Natural killer cell (primary cell): ENCODE measurements around the gene ADORA2B. TPM values are rescaled to one million over a fixed set of nuclear protein-coding genes. Genes with fewer than 3 reads are reported as not detected.

ENCODE experiments used
- ATAC-seq, 3 donors: fragments of 150-1000 bp in 2 of 3; fragments of 200-7000 bp in 1 of 3; cut with Tn5 transposase; 1 replicate in 1 of 3; 2 replicates in 2 of 3; pipeline ENCODE4 v1.10.0; 2021; ENCODE audit warnings: mild to moderate bottlenecking in 2 of 3, moderate library complexity in 2 of 3
- DNase-seq, 2 donors: peaks; one replicate each; pipeline versions ENCODE4 v3.0.0 to v3.0.0-alpha.2; 2013 to 2021; ENCODE audit warnings: mixed read lengths in 1 of 2
- H3K27ac ChIP-seq: one replicate; pipeline ENCODE4 v1.5.1; 2013; ENCODE audit warnings: mild to moderate bottlenecking, low read length
- H3K27me3 ChIP-seq: one replicate; pipeline ENCODE4 v1.6.1; 2013; ENCODE audit warnings: low read length; ENCODE audit not compliant: control insufficient read depth, insufficient read depth
- H3K36me3 ChIP-seq: one replicate; pipeline ENCODE4 v1.6.1; 2013; ENCODE audit warnings: low read length; ENCODE audit not compliant: control insufficient read depth, insufficient read depth
- H3K4me1 ChIP-seq: one replicate; pipeline ENCODE4 v1.6.1; 2013; ENCODE audit warnings: low read length; ENCODE audit not compliant: control insufficient read depth, insufficient read depth
- H3K4me3 ChIP-seq: one replicate; pipeline ENCODE4 v1.5.1; 2013; ENCODE audit warnings: low read length
- H3K9me3 ChIP-seq: one replicate; pipeline ENCODE4 v1.6.1; 2013; ENCODE audit warnings: low read length; ENCODE audit not compliant: control insufficient read depth, insufficient read depth
- H3K27ac Mint-ChIP-seq, 2 donors: one replicate each; pipeline ENCODE4 v1.8.0; 2022; ENCODE audit warnings: mild to moderate bottlenecking in 2 of 2, mixed read lengths in 2 of 2, moderate library complexity in 1 of 2
- H3K27me3 Mint-ChIP-seq, 2 donors: one replicate each; pipeline ENCODE4 v1.8.0; 2022; ENCODE audit warnings: low read depth in 2 of 2, mixed read lengths in 2 of 2
- H3K36me3 Mint-ChIP-seq: one replicate; pipeline ENCODE4 v1.8.0; 2022; ENCODE audit warnings: mixed read lengths
- H3K4me1 Mint-ChIP-seq, 2 donors: one replicate each; pipeline ENCODE4 v1.8.0; 2022; ENCODE audit warnings: mixed read lengths in 2 of 2
- H3K4me3 Mint-ChIP-seq: one replicate; pipeline ENCODE4 v1.8.0; 2022; ENCODE audit warnings: mild to moderate bottlenecking, moderate library complexity, mixed read lengths
- H3K9me3 Mint-ChIP-seq, 2 donors: one replicate each; pipeline ENCODE4 v1.8.0; 2022; ENCODE audit warnings: mixed read lengths in 2 of 2
- WGBS: methylation state at CpG from one replicate; pipeline ENCODE4 v1.1.7; 2013; ENCODE audit warnings: missing lambda C conversion rate; ENCODE audit not compliant: insufficient coverage; 5-methylcytosine and 5-hydroxymethylcytosine counted together
- intact Hi-C: fragments of 100-400 bp; cut with micrococcal nuclease; formaldehyde crosslinking; loops from one replicate; pipeline ENCODE4 v1.14.2; 2022
- total RNA-seq, 4 donors: library from RNA; stranded (reverse); fragments of 120-200 nt in 1 of 4; gene quantifications; one replicate each; pipeline versions ENCODE4 v1.2.3 to v1.2.4, GENCODE V29; 2013 to 2022
- TF ChIP-seq, protein P1 (sequence below): fragments of 200-600 bp; IDR thresholded peaks from one replicate; pipeline ENCODE4 v1.8.0; 2022; ENCODE audit warnings: antibody characterized with exemption

ADORA2B gene
- total RNA-seq, 3 donors from 2014 or later (not counting 1 experiment from before 2014, with no cell fraction given) = 0.14 to 0.88 (median 0.41) TPM

DNA sequence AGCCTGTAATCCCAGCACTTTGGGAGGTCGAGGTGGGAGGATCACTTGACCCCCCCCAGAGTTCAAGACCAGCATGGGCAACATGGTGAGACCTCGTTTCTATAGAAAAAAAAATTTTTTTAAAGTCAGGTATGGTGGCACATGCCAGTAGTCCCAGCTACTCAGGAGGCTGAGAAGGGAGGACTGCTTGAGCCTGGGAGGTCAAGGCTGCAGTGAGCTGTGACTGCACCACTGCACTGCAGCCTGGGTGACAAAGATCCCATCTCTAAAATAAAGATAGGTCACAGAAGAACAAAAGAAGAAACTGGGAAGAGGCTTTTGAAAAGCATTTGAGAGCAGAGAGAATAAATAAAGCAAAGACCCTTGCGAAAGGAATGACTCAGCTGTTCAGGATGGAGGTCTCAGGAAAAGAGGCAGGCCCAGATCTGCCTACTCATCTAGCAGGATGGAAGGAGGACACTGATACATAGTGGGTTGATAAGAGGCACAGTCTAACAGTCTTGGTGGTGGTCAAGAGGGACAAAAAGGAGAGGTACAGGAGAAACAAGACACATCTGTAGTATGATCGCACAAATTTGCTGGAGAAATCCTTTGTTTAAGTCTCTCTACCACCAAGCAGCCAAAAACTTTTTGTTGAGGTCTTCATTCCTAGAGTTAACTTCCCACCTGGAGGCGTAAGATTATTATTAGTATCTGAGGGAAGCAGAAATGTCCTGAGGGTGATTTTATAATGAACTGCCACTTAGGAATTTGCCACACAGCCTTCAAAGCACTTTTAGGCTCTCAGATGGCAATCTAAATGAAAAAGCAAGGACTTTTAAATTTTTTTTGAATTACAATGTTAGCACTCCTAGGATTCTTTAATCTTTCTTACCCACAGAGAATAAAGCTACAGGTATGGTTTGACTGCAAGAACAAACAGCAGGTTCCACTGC, 37.0 kb downstream of the ADORA2B start:
- Mint-ChIP-seq H3K27ac (no peak overlapping the region), H3K9me3 (no peaks in the 10 kb centered on the region), H3K4me3 (no peak overlapping the region), H3K4me1 (peaks cover 0 to 2% of the 10 kb centered on the region in 2 donors), H3K27me3 (no peaks in the 10 kb centered on the region), H3K36me3 (peaks cover 19% of the 10 kb centered on the region)
- no peak overlapping the region for H3K27ac ChIP-seq
- WGBS = 69% methylated on average over 5 of the region's 5 CpGs
- no peaks in the 10 kb centered on the region for H3K9me3 ChIP-seq
- ATAC-seq (no peak), DNase-seq (no peak)
- intact Hi-C loops = no loop called here
- no peaks in the 10 kb centered on the region for H3K27me3 ChIP-seq
- no peaks in the 10 kb centered on the region for H3K4me1 ChIP-seq
- TF ChIP-seq, protein P1, sequence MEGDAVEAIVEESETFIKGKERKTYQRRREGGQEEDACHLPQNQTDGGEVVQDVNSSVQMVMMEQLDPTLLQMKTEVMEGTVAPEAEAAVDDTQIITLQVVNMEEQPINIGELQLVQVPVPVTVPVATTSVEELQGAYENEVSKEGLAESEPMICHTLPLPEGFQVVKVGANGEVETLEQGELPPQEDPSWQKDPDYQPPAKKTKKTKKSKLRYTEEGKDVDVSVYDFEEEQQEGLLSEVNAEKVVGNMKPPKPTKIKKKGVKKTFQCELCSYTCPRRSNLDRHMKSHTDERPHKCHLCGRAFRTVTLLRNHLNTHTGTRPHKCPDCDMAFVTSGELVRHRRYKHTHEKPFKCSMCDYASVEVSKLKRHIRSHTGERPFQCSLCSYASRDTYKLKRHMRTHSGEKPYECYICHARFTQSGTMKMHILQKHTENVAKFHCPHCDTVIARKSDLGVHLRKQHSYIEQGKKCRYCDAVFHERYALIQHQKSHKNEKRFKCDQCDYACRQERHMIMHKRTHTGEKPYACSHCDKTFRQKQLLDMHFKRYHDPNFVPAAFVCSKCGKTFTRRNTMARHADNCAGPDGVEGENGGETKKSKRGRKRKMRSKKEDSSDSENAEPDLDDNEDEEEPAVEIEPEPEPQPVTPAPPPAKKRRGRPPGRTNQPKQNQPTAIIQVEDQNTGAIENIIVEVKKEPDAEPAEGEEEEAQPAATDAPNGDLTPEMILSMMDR = no peak
- H3K4me3 ChIP-seq = no peak overlapping the region
- H3K36me3 ChIP-seq = peaks cover 48% of the 10 kb centered on the region

DNA sequence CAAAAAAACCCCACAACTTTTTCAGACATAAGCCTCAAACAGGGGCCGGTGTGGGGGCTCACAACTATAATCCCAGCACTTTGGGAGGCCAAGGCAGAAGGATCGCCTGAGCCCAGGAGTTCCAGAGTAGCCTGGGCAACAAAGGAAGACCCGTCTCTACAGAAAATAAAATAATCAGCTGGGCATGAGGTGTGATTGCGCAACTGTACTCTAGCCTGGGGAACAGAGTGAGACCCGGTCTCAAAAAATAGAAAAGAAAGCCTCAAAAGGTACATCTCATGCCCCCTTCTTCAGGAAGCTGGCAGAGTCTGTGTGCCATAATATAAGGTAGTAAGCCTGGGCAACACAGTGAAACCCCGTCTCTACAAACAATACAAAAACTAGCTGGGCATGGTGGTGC, 51.4 kb downstream of the ADORA2B start:
- no peaks in the 10 kb centered on the region for H3K36me3 Mint-ChIP-seq
- Histone ChIP-seq H3K27ac (no peak overlapping the region), H3K4me1 (peaks cover 17% of the 10 kb centered on the region), H3K36me3 (peaks cover 4% of the 10 kb centered on the region), H3K4me3 (no peak overlapping the region), H3K27me3 (no peaks in the 10 kb centered on the region), H3K9me3 (no peaks in the 10 kb centered on the region)
- ATAC-seq = no peak
- no peaks in the 10 kb centered on the region for H3K9me3 Mint-ChIP-seq
- no peak overlapping the region for H3K4me3 Mint-ChIP-seq
- peaks cover 11 to 25% of the 10 kb centered on the region in 2 donors for H3K4me1 Mint-ChIP-seq
- TF ChIP-seq, protein P1 = no peak
- DNase-seq = no peak
- 93% methylated on average over 5 of the region's 6 CpGs for whole genome bisulfite sequencing
- intact Hi-C loops = loop anchor here (2.0 kb wide), 1 partner anchor 52 kb away; the partner anchor contains the start of gene ADORA2B
- H3K27ac Mint-ChIP-seq = no peak overlapping the region
- H3K27me3 Mint-ChIP-seq = no peaks in the 10 kb centered on the region

DNA sequence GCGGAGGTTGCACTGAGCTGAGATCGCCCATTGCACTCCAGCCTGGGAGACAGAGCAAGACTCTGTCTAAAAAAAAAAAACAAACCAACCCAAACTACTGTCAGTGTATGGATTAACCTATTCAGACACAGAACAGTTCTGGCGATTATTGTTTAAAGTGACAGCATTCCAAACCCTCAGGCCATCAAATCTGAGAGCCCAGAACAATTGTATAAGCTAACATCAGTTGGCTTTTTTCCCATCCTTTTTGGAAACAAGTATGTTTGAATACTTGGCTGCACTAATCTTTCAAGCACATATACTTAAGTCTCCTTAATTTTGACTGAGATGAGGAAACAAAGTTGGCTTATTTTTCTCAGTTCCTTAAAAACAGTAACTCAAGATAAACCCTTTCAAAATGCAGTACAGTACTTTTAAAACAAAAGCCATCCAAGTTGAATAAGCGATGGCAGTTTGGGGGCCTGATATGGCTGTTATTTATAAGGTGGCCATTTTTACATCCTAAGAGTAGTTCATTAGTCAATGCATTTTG, 53.2 kb downstream of the ADORA2B start:
- Histone ChIP-seq H3K9me3 (no peaks in the 10 kb centered on the region), H3K36me3 (peaks cover 12% of the 10 kb centered on the region), H3K27ac (peak overlapping the region; percentile 85), H3K4me3 (no peak overlapping the region), H3K4me1 (peaks cover 17% of the 10 kb centered on the region), H3K27me3 (no peaks in the 10 kb centered on the region)
- Mint-ChIP-seq H3K36me3 (no peaks in the 10 kb centered on the region), H3K4me1 (peaks cover 19 to 30% of the 10 kb centered on the region in 2 donors), H3K4me3 (peak overlapping the region; percentile 95), H3K27ac (peak overlapping the region; percentile 75 to 83), H3K27me3 (no peaks in the 10 kb centered on the region), H3K9me3 (no peaks in the 10 kb centered on the region)
- 87% methylated on average over 3 of the region's 4 CpGs for WGBS
- TF ChIP-seq, protein P1 = no peak
- DNase-seq (no peak), ATAC-seq (no peak)
- intact Hi-C loops = no loop called here
